OCI-LY3 (cell line): ENCODE results near the gene HIVEP3.

Experiments used
- CTCF ChIP-seq: fragments of 200-600, 300-600 bp; sonication (generic); IDR thresholded peaks from 2 replicates; pipeline ENCODE4 v1.5.1; 2014; ENCODE audit warnings: antibody characterized with exemption, low read length, low read depth
- EZH2phosphoT487 ChIP-seq: fragments of 200-600 bp; shearing (Covaris generic); IDR thresholded peaks from 2 replicates; pipeline ENCODE4 v1.6.1; 2018; ENCODE audit warnings: antibody characterized with exemption, mixed run types, low read depth

DNA sequence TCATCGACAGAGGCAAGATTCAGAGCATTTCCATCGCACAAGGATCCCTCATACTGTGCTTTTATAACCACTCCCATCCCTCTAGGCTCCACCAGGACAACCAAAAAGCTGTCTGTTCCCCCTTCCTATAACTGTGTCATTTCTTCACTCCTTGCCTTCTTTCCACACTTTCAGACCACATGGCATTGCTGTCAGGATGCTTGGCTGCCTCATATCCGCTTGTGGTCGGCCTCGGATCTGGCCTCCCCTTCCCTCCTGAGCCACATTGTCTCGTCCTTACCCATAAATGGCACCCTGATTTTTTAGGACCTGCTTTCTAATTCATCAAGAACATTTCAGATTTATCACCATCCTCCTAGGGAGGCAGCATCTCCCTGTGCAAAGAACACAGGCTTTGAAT, 80.5 kb downstream of the HIVEP3 start:
- no peak for TF ChIP-seq CTCF
- TF ChIP-seq EZH2phosphoT487, result no peak
